ENCODE results near the gene KCNQ4.
A peak's percentile ranks its signal among the peaks of the same experiment; 100 is the strongest.

KCNQ4 gene

GRCh38 chr1:40756523-40756922 lies 27.1 kb upstream of the KCNQ4 start:
- DNase-seq = no peak

- DNase-seq = no peak
Measured at GRCh38 chr1:40757084-40757483, 26.5 kb upstream of the KCNQ4 start.

DNA sequence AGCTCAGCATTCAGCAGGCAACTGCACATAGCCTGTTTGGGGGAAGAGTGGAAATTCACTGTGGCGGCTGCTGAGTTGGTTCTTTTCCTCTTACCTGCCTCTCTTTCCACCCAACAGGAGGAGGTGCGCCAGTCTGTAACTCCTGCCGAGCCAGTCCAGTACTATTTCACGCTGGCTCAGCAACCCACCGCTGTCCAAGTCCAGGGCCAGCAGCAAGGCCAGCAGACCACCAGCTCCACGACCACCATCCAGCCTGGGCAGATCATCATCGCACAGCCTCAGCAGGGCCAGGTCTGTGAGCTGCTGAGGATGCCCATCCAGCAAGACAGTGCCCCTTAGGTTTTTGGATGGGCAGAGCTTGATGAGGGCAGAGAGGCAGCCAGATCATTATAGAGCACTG lies 25.6 kb upstream of the KCNQ4 start:
- DNase-seq = no peak

GRCh38 chr1:40758578-40759343 lies 24.8 kb upstream of the KCNQ4 start:
- no peak for DNase-seq

DNA sequence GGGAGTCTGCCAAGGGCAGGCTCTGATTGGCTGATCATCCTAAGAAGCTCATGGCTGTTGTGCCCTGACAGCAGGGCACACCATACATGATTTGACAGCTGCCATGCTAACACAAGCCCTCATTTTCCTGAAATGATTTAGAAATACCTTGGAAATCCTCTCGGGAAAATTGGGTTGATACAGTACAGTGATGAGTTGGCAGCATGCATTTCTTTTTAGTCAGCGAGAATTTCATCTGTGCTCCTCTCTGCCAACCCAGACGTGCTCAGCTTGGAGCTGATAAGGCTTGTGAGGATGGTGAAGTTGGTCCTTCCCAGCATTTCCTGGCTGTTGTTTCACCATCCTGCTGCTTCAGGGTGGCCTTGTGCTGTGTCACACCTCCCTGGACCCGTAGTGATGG lies 22.6 kb upstream of the KCNQ4 start:
- no peak for DNase-seq

DNA sequence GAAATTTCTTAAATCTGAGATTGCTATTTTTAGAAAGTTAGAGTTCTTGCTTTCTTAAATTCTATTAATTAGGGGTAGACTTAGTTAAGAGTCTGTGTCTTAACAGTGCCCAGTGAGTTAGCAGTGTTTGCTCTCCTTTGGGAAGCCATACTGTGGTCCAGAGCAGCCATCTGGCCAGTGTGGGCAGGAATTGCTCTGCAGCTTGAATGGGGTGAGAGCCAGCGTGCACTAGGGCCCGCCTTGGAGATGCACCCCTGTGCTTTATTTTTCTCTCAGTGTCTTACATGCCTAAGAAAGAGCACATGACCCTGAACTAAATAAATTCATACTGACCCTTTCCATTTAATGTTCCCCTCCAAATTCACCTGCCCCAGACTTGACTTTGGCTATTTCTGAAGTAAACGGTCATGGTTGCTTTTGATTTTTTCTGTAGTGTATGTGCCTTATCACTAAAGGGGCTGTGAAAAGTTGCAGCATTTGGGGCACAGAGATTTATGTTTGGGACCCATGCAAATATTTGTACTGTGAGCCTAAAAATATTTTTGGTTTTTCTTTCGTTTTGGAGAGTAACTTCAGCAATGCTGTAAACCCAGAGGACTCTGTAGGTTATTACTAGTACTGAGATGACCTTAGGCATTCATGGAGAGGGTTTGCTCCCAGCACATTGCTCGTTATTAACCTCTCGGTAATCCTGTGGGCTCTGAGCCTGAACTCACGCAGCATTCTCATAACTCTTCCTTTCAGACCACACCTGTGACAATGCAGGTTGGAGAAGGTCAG lies 21.3 kb upstream of the KCNQ4 start:
- no peak for DNase-seq

- no peak for DNase-seq
Measured at GRCh38 chr1:40763742-40764532, 19.6 kb upstream of the KCNQ4 start.

DNA sequence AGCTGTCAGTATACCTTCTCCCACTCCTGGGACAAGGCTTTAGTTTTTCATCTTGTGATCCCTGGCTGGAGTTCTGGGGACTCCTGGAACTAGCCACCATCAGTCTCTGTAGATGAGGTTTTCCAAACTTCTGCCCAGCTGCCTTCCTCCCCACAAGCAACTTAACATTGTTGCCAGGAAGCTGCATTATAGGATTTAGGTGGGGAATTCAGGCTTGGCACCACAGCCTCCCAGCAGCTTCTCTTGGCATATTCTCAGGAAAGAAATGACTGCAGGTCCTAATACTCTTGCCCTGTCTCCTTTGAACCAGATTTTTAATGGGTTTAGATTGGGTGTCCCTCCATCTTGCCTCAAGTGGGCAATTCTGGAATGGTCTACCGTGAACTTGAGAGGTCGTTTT lies 18.6 kb upstream of the KCNQ4 start:
- DNase-seq = no peak

DNA sequence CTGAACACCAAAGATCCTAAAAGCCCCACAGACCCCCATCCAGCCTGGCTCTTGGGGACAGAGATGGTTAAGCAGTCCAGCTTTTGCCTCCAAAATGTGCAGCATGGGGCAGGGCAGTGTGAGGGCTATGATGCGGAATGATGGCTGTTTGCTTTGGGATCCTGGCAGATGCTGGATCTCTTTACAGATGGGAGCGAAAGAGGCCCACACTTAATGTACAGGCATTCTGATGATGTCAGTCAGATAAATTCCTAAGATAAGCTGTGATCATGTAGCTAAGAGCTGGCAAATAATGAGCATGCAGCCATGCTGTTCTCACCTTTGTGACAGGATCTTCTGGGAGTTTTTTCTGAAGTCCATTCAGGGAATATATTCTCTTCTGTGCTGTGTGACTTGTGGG lies 17.6 kb upstream of the KCNQ4 start:
- no peak for DNase-seq

DNA sequence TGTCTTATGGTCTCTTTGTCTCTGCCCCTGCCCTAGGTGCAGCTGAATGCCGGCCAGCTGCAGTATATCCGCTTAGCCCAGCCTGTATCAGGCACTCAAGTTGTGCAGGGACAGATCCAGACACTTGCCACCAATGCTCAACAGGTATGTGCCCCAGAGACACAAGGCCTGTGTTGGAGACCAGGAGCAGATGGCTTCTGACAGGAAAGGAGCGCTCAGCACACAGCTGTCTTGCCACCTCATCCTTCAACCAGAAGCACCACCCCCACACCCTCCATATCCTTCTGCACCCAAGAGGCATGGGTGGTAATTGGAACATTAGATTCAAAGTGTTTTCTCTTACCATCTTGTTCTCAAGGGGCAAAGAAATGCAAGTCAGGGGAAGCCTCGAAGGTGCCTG lies 17.0 kb upstream of the KCNQ4 start:
- no peak for DNase-seq

DNA sequence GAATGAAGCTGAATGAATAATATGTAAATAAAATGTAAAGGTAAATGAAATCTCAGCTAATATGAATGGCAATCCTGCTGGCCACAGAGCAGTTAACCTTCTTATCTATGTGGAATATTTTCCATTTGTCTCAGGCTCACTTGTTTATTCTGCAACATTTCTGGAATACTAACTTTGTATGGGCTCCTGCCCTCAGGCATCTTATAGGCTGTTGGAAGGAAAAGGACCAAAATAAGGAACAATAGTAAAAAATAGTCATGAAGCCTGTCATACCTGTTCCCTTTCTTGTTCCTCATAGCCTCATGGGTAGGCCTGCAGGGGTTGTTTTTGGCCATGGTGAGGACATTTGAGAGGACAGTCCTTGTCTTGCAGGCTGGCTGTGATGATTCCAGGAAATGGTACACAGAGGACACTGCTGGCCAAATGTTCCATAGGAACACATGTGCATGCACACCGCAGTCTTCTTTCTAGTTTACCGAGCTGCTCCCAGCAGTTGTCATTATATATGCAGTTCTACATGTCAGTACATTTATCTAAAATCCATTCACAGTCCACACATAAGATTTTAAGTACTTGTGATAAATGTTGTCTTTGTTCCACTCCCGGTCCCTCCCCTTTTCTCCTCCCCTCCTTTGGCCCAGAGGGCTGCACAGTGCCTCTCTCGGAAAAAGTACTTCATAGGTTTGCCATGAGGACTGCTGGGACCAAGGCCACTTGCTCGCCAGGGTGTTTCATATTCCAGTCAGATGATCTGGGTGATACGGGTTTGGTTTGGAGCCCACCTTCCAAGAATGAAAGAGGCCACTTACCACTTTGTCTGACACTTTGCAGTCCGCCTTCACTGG lies 15.2 kb upstream of the KCNQ4 start:
- DNase-seq = no peak

DNA sequence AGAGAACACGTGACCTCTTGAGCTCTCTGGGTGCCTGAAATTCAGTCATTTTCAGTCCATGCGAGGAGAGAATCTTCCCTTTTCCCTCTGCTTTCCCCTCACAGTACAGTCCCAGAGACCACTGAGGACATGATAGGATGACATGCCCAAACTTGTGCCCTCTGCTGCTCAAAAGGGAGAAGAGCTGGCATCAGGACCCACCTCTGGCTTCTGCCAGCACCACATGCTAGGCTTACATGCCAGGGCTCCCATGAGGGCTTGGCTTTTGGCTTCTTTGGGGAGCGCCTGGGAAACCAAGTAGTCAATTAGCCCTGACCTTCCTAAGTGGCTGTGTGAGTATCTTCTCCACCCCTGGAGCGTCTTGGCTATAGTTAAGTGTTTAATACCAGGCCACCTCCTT lies 13.8 kb upstream of the KCNQ4 start:
- DNase-seq = no peak

GRCh38 chr1:40770296-40771070 lies 13.1 kb upstream of the KCNQ4 start:
- no peak for DNase-seq

DNA sequence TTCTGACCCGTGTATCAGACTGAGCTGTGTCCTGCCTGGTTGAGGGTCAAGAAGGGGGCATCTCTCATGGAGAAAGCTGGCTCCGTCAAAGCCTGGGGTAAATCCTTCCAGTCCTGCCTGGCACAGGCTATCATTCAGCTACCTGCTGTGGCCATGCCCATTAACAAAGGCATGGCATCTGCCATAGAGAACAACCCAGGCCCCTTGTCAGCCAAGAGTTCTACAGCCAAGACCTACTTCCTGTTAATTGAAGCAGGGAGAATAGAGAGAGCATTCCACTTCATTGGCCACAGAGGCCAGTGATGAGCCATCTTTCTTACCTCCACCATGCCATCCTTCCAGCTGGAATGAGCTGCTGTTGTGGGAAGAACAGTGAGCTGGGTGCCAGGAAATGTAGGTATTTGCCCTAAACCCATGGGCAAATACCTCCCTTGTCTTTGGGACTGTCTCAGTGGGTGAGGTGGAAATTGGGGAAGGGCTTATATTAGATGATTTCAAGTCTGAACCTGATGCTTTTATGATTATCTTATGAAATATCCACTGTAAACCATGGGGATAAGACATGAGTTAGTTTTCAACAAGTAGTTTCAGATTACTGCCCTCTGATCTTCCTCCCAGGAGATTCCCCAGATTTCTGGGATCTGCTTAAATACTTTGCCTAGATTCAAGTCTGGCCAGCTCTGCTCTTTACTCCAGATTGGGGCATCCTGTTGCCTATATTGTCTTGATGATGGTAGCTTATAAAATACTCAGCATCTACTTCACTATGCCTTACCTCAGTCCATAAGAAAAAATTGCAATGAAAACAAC lies 11.2 kb upstream of the KCNQ4 start:
- DNase-seq = no peak

GRCh38 chr1:40773748-40774265 lies 9.8 kb upstream of the KCNQ4 start:
- no peak for DNase-seq

DNA sequence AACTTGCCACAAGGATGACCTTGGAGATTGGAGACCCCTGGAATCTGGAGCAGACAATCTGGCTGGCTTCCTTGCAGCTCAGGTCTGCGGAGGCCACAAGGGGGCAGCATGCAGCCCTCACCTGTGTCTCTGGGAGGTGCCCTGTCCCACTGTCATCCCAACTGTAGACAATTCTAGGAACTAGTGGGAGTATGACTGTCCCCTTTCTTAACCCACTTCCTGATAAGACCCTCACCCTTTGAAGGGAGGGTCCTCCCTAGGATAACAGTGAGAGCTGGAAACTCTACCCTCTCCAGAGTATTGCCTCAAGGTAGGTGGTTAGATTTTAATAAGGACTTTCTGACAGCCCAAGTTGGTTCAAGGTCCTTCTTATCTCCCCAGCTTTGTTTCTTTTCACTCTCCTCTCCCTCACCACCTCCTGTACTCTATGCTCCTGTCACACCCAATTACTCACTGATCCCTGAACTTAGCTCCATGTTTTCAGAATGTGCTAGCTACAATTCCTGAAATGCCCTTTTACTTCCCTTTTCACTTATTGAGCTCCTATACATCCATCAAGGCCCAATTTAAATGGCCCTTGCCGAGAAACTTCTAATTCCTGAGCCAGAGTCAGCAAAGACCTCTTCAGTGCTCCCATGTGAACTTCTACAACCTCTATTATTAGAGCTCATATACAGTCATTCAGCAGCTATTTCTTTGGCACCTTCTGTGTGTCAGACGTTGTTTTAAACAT lies 9.2 kb upstream of the KCNQ4 start:
- peak; percentile 54 to 58 for DNase-seq

GRCh38 chr1:40776236-40777072 lies 7.1 kb upstream of the KCNQ4 start:
- no peak for DNase-seq

DNA sequence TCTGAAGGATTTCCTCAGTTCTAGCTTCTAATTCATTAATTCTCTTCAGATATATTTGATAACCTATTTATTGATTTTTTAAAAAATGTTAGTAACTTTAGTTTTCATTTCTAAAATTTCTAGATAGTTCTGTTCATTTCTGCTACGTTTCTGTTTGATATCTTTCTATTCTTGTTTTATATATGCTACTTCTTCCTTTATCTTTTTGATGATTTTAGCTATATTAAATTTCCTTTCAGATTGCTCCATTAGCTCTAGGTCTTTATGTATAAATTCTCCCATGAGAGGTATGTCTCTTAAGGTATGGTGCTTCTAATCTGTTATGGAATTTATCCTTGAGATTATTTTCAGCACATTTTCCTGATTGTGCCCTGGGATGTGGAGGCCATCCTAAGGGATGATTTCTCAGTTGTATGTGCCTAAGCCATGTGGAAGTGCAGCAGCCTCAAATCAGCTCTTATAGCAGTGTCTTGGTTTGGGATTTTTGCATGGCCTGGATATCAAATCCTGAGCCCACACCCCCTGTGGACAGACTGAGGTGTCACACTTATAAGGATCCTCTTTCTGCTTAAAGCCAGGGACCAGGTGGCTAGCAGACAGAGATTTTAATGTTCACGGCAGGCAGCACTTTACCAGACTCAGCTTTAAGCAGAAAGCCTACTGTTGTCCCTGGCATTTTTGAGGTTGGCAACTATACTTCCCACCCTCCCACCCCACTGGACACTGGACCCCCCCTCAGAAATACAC lies 6.2 kb upstream of the KCNQ4 start:
- no peak for DNase-seq
